ENCODE data around the gene NXPH1. TPM values are rescaled to one million over a fixed set of nuclear protein-coding genes. Genes with fewer than 3 reads are reported as not detected.

Gene NXPH1
- total and polyA plus RNA-seq, 9 donors = 0.05 to 0.12 TPM; not detected in 7

GRCh38 chr7:8455426-8455825 is 22.0 kb downstream of the NXPH1 start:
- no peaks in the 10 kb centered on the region for H3K27me3 ChIP-seq
- WGBS, 3 donors = 22 to 48% (median 32%) methylated on average over 2 of the region's 2 CpGs
- TF ChIP-seq POLR2A (IDR thresholded peaks at IDR 0.05) (no peak), CTCF (IDR thresholded peaks at IDR 0.05) (no peak), EP300 (IDR thresholded peaks at IDR 0.05) (no peak)

GRCh38 chr7:8462309-8462708 is 28.9 kb downstream of the NXPH1 start:
- TF ChIP-seq POLR2A (IDR thresholded peaks at IDR 0.05) (no peak), EP300 (IDR thresholded peaks at IDR 0.05) (no peak), CTCF (IDR thresholded peaks at IDR 0.05) (no peak)

More at GRCh38 chr7:8455426-8455825, 22.0 kb downstream of the NXPH1 start:
- DNase-seq = no peak
- no peaks in the 10 kb centered on the region for H3K9me3 ChIP-seq
- H3K36me3 ChIP-seq = no peaks in the 10 kb centered on the region
- intact Hi-C loops (cut with DNase I) = no loop called here
- no peaks in the 10 kb centered on the region for H3K4me1 ChIP-seq (ENCODE audit: insufficient read depth)
- H3K4me3 ChIP-seq = no peak overlapping the region
- H3K27ac ChIP-seq = no peak overlapping the region

GRCh38 chr7:8465338-8465737 is 31.9 kb downstream of the NXPH1 start:
- intact Hi-C loops (cut with DNase I) = no loop called here

More at GRCh38 chr7:8462309-8462708, 28.9 kb downstream of the NXPH1 start:
- H3K27ac ChIP-seq = no peak overlapping the region
- DNase-seq = no peak
- intact Hi-C loops (cut with DNase I) = no loop called here
- H3K4me1 ChIP-seq (ENCODE audit: insufficient read depth) = no peaks in the 10 kb centered on the region
- WGBS, 3 donors = 82 to 84% (median 84%) methylated on average over 2 of the region's 2 CpGs
- H3K36me3 ChIP-seq = no peaks in the 10 kb centered on the region
- no peak overlapping the region for H3K4me3 ChIP-seq
- no peaks in the 10 kb centered on the region for H3K27me3 ChIP-seq
- no peaks in the 10 kb centered on the region for H3K9me3 ChIP-seq

GRCh38 chr7:8480527-8480926 is 47.1 kb downstream of the NXPH1 start:
- H3K4me1 ChIP-seq (ENCODE audit: insufficient read depth) = no peaks in the 10 kb centered on the region
- DNase-seq = no peak
- no peaks in the 10 kb centered on the region for H3K9me3 ChIP-seq
- TF ChIP-seq EP300 (IDR thresholded peaks at IDR 0.05) (no peak), CTCF (IDR thresholded peaks at IDR 0.05) (no peak), POLR2A (IDR thresholded peaks at IDR 0.05) (no peak)
- H3K36me3 ChIP-seq = no peaks in the 10 kb centered on the region
- WGBS, 3 donors = 57 to 60% (median 60%) methylated on average over 3 of the region's 3 CpGs
- H3K27me3 ChIP-seq = no peaks in the 10 kb centered on the region
- H3K4me3 ChIP-seq = no peak overlapping the region
- intact Hi-C loops (cut with DNase I) = no loop called here
- H3K27ac ChIP-seq = no peak overlapping the region

More at GRCh38 chr7:8465338-8465737, 31.9 kb downstream of the NXPH1 start:
- Histone ChIP-seq H3K27me3 (no peaks in the 10 kb centered on the region), H3K27ac (no peak overlapping the region), H3K9me3 (no peaks in the 10 kb centered on the region), H3K4me1 (ENCODE audit: insufficient read depth) (no peaks in the 10 kb centered on the region), H3K36me3 (no peaks in the 10 kb centered on the region), H3K4me3 (no peak overlapping the region)
- TF ChIP-seq POLR2A (IDR thresholded peaks at IDR 0.05) = no peak
- no peak for TF ChIP-seq CTCF (IDR thresholded peaks at IDR 0.05)
- TF ChIP-seq EP300 (IDR thresholded peaks at IDR 0.05) = no peak
- 64 to 77% (median 73%) methylated on average over 4 of the region's 4 CpGs for WGBS, 3 donors
- DNase-seq = no peak

Data from ovary (tissue), 9 donors.